Panc1 (cell line): ENCODE data around the gene ECI2. TPM values are rescaled to one million over a fixed set of nuclear protein-coding genes. Genes with fewer than 3 reads are reported as not detected.

Experiments
- ATAC-seq: fragments of 200-7000 bp; cut with Tn5 transposase; 2 replicates; pipeline ENCODE4 v1.9.1; 2020; ENCODE audit warnings: mild to moderate bottlenecking, moderate library complexity
- BruUV-seq: library from RNA; stranded (reverse); fragments of 400-500 nt; replicated peaks from 2 replicates; lab custom pipeline; 2021; lab: Mats Ljungman, UMichigan
- CTCF ChIA-PET: fragments of 300-600 bp; sonication (Branson Sonifier 250); formaldehyde crosslinking; loops from one replicate; lab custom pipeline; 2022; ENCODE audit warnings: antibody characterized with exemption; lab: Charles Lee
- POLR2A ChIA-PET: fragments of 300-600 bp; sonication (Branson Sonifier 250); formaldehyde crosslinking; loops from one replicate; lab custom pipeline; 2022; ENCODE audit warnings: antibody characterized with exemption; lab: Charles Lee
- DNase-seq: peaks from one replicate; pipeline ENCODE4 v3.0.0-alpha.2; 2010; ENCODE audit warnings: low read depth, low spot score
- H3K27ac ChIP-seq: 2 replicates; pipeline ENCODE4 v1.5.1; 2011; ENCODE audit warnings: mild to moderate bottlenecking, low read length, inconsistent platforms
- H3K27me3 ChIP-seq: fragments of 200-500 bp; sonication (Bioruptor generic); 2 replicates; pipeline ENCODE4 v1.6.0; 2014; ENCODE audit warnings: low read length, inconsistent platforms; ENCODE audit not compliant: control insufficient read depth, insufficient read depth
- H3K36me3 ChIP-seq: fragments of 200-500 bp; sonication (Bioruptor generic); 2 replicates; pipeline ENCODE4 v1.5.1; 2014; ENCODE audit warnings: inconsistent platforms, mild to moderate bottlenecking, low read length, moderate library complexity; ENCODE audit not compliant: control insufficient read depth, insufficient read depth
- H3K4me1 ChIP-seq: 2 replicates; pipeline ENCODE4 v1.5.1; 2011; ENCODE audit warnings: inconsistent platforms, mild to moderate bottlenecking, low read length, moderate library complexity; ENCODE audit not compliant: control insufficient read depth, insufficient read depth
- H3K4me3 ChIP-seq, 2 experiments: 2 replicates each; pipeline ENCODE4 v1.5.1; 2011 to 2012; ENCODE audit warnings: low read depth in 2 of 2, low read length in 2 of 2, mild to moderate bottlenecking in 2 of 2, inconsistent platforms in 1 of 2, moderate library complexity in 1 of 2
- H3K9me3 ChIP-seq: fragments of 200-500 bp; sonication (Bioruptor generic); 2 replicates; pipeline ENCODE4 v1.5.1; 2014; ENCODE audit warnings: low read depth, mild to moderate bottlenecking, inconsistent platforms, low read length, moderate library complexity; ENCODE audit not compliant: control insufficient read depth, insufficient read depth
- POLR2AphosphoS5 ChIP-seq: IDR thresholded peaks from 2 replicates; pipeline ENCODE4 v1.6.1; 2012; ENCODE audit warnings: mild to moderate bottlenecking, low read depth, low read length, moderate library complexity
- REST ChIP-seq, 2 experiments: IDR thresholded peaks; 2 replicates each; pipeline ENCODE4 v1.6.1; 2011 to 2012; ENCODE audit warnings: low read depth in 2 of 2, control low read depth in 1 of 2, low read length in 1 of 2, mild to moderate bottlenecking in 1 of 2, moderate library complexity in 1 of 2; ENCODE audit not compliant: insufficient read depth in 1 of 2
- SIN3A ChIP-seq: IDR thresholded peaks from 2 replicates; pipeline ENCODE4 v1.6.1; 2012; ENCODE audit warnings: low read depth, mild to moderate bottlenecking, low read length, moderate library complexity, borderline replicate concordance; ENCODE audit not compliant: insufficient read depth
- TCF7L2 ChIP-seq: IDR thresholded peaks from 2 replicates; pipeline ENCODE4 v1.6.1; 2011; ENCODE audit warnings: mild to moderate bottlenecking, low read depth, low read length, inconsistent platforms
- in situ Hi-C: cut with HindIII; loops from 2 replicates; pipeline ENCODE4 v1.10.0; 2016; ENCODE audit warnings: low sequenced_read_pairs, low pct_unique_long_range_greater_than_20kb
- intact Hi-C: fragments of 100-400 bp; cut with micrococcal nuclease; formaldehyde crosslinking; loops from one replicate; pipeline ENCODE4 v1.10.0; 2022; ENCODE audit not compliant: unreplicated experiment
- total RNA-seq: library from RNA; stranded (reverse); gene quantifications from one replicate; pipeline ENCODE4 v1.2.1, GENCODE V29; 2021; ENCODE audit not compliant: unreplicated experiment
- TF ChIP-seq, protein P1 (sequence below): fragments of 450-650 bp; IDR thresholded peaks from 2 replicates; pipeline ENCODE4 v1.5.1; 2017; ENCODE audit warnings: mild to moderate bottlenecking

ECI2 gene
- total RNA-seq, 1 experiment from 2014 or later = 34.5 TPM

DNA sequence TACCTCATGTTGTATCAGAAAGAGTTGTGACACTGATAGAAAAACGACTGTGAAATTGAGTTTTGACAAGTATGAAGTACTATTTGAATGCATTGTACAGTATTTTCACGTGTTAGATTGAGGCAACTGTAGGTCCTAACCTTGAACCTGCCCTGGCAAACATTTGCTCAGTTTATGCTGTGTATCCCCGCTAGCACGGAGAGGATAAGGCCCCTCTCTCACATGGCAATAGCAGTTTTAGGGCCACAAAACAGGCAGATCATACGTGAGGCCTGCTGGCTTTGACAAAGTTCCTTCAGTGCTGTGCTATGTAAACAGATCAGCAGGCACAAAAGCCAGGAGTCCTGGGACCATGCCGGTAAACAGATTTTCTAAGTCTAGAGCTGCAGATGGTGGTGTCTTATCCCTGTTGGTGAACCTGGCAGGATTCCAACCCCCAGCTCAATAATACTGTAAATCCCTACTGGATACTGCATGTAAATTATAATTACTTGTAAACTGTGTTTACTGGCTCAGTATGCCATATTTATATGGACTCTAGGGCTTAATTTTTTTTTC is 32.6 kb downstream of the ECI2 start:
- ChIA-PET POLR2A (no interaction called here), CTCF (no interaction called here)
- Histone ChIP-seq H3K36me3 (no peaks in the 10 kb centered on the region), H3K9me3 (no peaks in the 10 kb centered on the region), H3K27me3 (no peaks in the 10 kb centered on the region; the same call in 1 of the 2 replicates), H3K4me1 (no peaks in the 10 kb centered on the region), H3K27ac (no peak overlapping the region), H3K4me3 (no peak overlapping the region)
- intact Hi-C loops = no loop called here
- in situ Hi-C loops = no loop called here
- DNase-seq (no peak), ATAC-seq (no peak)
- TF ChIP-seq REST (IDR thresholded peaks at IDR 0.05; ENCODE audit: insufficient read depth in 1 of 2, low read depth in 2 of 2, low read length in 1 of 2) = no peak
- TF ChIP-seq, protein P1, sequence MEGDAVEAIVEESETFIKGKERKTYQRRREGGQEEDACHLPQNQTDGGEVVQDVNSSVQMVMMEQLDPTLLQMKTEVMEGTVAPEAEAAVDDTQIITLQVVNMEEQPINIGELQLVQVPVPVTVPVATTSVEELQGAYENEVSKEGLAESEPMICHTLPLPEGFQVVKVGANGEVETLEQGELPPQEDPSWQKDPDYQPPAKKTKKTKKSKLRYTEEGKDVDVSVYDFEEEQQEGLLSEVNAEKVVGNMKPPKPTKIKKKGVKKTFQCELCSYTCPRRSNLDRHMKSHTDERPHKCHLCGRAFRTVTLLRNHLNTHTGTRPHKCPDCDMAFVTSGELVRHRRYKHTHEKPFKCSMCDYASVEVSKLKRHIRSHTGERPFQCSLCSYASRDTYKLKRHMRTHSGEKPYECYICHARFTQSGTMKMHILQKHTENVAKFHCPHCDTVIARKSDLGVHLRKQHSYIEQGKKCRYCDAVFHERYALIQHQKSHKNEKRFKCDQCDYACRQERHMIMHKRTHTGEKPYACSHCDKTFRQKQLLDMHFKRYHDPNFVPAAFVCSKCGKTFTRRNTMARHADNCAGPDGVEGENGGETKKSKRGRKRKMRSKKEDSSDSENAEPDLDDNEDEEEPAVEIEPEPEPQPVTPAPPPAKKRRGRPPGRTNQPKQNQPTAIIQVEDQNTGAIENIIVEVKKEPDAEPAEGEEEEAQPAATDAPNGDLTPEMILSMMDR = no peak
- no peak for TF ChIP-seq POLR2AphosphoS5
- TF ChIP-seq SIN3A = no peak
- TF ChIP-seq TCF7L2 = no peak
- BruUV-seq = no TSS peak

DNA sequence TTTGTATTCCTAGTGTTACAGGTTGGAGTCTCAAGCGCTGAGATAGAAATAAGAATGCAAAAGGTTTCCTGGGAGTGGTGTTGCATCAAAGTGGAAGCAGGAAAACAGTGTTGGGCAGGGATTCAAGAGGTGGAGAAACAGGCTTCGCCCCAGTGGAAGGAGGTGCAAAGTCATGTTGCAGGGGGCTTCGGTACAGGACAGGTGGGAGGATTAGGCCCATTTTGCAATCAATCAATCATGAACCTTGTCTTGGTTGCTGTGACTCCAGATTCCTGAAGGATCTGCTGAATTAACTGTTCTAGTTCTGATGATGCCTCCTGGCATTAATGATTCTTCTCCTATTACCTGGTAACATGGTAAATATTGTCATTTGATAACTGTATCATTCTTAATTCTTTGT is 34.1 kb downstream of the ECI2 start:
- in situ Hi-C loops = no loop called here
- DNase-seq = no peak
- BruUV-seq = no TSS peak

More for the DNA sequence above, 34.1 kb downstream of the ECI2 start:
- intact Hi-C loops = no loop called here
- H3K4me3 ChIP-seq = no peak overlapping the region
- H3K9me3 ChIP-seq = no peaks in the 10 kb centered on the region
- CTCF ChIA-PET = no interaction called here
- no peaks in the 10 kb centered on the region for H3K36me3 ChIP-seq
- H3K27ac ChIP-seq = no peak overlapping the region
- H3K27me3 ChIP-seq = no peaks in the 10 kb centered on the region
- H3K4me1 ChIP-seq = no peaks in the 10 kb centered on the region
- no peak for ATAC-seq
- TF ChIP-seq, protein P1 = no peak
- TF ChIP-seq REST (IDR thresholded peaks at IDR 0.05; ENCODE audit: insufficient read depth in 1 of 2, low read depth in 2 of 2, low read length in 1 of 2) = no peak
- no peak for TF ChIP-seq SIN3A
- TF ChIP-seq TCF7L2 = no peak
- TF ChIP-seq POLR2AphosphoS5 = no peak
- POLR2A ChIA-PET = no interaction called here
